Measurements from ENCODE around the gene INPP4A. TPM values are rescaled to one million over a fixed set of nuclear protein-coding genes. Genes with fewer than 3 reads are reported as not detected.

Gene INPP4A
- total RNA-seq, 1 experiment from 2014 or later: 26.7 TPM

GRCh38 chr2:98403878-98404277 lies 40.8 kb upstream of the INPP4A start:
- Mint-ChIP-seq H3K36me3 (ENCODE audit: insufficient read depth, unreplicated experiment) (no peaks in the 10 kb centered on the region), H3K4me1 (ENCODE audit: low read depth, unreplicated experiment) (no peaks in the 10 kb centered on the region), H3K9me3 (ENCODE audit: low read depth, unreplicated experiment) (no peaks in the 10 kb centered on the region), H3K27ac (ENCODE audit: unreplicated experiment) (no peak overlapping the region), H3K27me3 (ENCODE audit: unreplicated experiment) (peaks cover 50% of the 10 kb centered on the region), H3K4me3 (ENCODE audit: low read depth, unreplicated experiment) (no peak overlapping the region)
- intact Hi-C loops (cut with micrococcal nuclease; ENCODE audit: unreplicated experiment): no loop called here
- DNase-seq: no peak
- CTCF ChIA-PET: no interaction called here
- no peak for TF ChIP-seq CTCF (IDR thresholded peaks at IDR 0.05; ENCODE audit: unreplicated experiment)
- BruUV-seq (replicated peaks): no TSS peak

- TF ChIP-seq CTCF (IDR thresholded peaks at IDR 0.05; ENCODE audit: unreplicated experiment): no peak
- CTCF ChIA-PET: no interaction called here
- H3K27ac Mint-ChIP-seq (ENCODE audit: unreplicated experiment): no peak overlapping the region
- DNase-seq: no peak
- intact Hi-C loops (cut with micrococcal nuclease; ENCODE audit: unreplicated experiment): no loop called here
- no peaks in the 10 kb centered on the region for H3K9me3 Mint-ChIP-seq (ENCODE audit: low read depth, unreplicated experiment)
- no peaks in the 10 kb centered on the region for H3K4me1 Mint-ChIP-seq (ENCODE audit: low read depth, unreplicated experiment)
- H3K27me3 Mint-ChIP-seq (ENCODE audit: unreplicated experiment): peaks cover 42% of the 10 kb centered on the region
- no TSS peak for BruUV-seq (replicated peaks)
- H3K36me3 Mint-ChIP-seq (ENCODE audit: insufficient read depth, unreplicated experiment): no peaks in the 10 kb centered on the region
- no peak overlapping the region for H3K4me3 Mint-ChIP-seq (ENCODE audit: low read depth, unreplicated experiment)
Measured at GRCh38 chr2:98404556-98405250, 40.0 kb upstream of the INPP4A start.

GRCh38 chr2:98405301-98405700 lies 39.4 kb upstream of the INPP4A start:
- BruUV-seq (replicated peaks): no TSS peak
- H3K27me3 Mint-ChIP-seq (ENCODE audit: unreplicated experiment): peaks cover 36% of the 10 kb centered on the region
- no peaks in the 10 kb centered on the region for H3K4me1 Mint-ChIP-seq (ENCODE audit: low read depth, unreplicated experiment)
- no peaks in the 10 kb centered on the region for H3K9me3 Mint-ChIP-seq (ENCODE audit: low read depth, unreplicated experiment)
- H3K36me3 Mint-ChIP-seq (ENCODE audit: insufficient read depth, unreplicated experiment): no peaks in the 10 kb centered on the region
- CTCF ChIA-PET: no interaction called here
- no peak for DNase-seq
- no peak for TF ChIP-seq CTCF (IDR thresholded peaks at IDR 0.05; ENCODE audit: unreplicated experiment)
- H3K27ac Mint-ChIP-seq (ENCODE audit: unreplicated experiment): no peak overlapping the region
- intact Hi-C loops (cut with micrococcal nuclease; ENCODE audit: unreplicated experiment): no loop called here
- no peak overlapping the region for H3K4me3 Mint-ChIP-seq (ENCODE audit: low read depth, unreplicated experiment)

- H3K27me3 Mint-ChIP-seq (ENCODE audit: unreplicated experiment): peaks cover 13% of the 10 kb centered on the region
- CTCF ChIA-PET: no interaction called here
- H3K27ac Mint-ChIP-seq (ENCODE audit: unreplicated experiment): no peak overlapping the region
- no peak overlapping the region for H3K4me3 Mint-ChIP-seq (ENCODE audit: low read depth, unreplicated experiment)
- intact Hi-C loops (cut with micrococcal nuclease; ENCODE audit: unreplicated experiment): no loop called here
- no peaks in the 10 kb centered on the region for H3K4me1 Mint-ChIP-seq (ENCODE audit: low read depth, unreplicated experiment)
- no TSS peak for BruUV-seq (replicated peaks)
- no peaks in the 10 kb centered on the region for H3K9me3 Mint-ChIP-seq (ENCODE audit: low read depth, unreplicated experiment)
- no peak for DNase-seq
- TF ChIP-seq CTCF (IDR thresholded peaks at IDR 0.05; ENCODE audit: unreplicated experiment): no peak
- no peaks in the 10 kb centered on the region for H3K36me3 Mint-ChIP-seq (ENCODE audit: insufficient read depth, unreplicated experiment)
Measured at GRCh38 chr2:98408155-98408554, 36.5 kb upstream of the INPP4A start.
